RWPE1 (cell line): Measurements from ENCODE around the gene DRG2.

Experiments
- CTCF ChIA-PET: fragments of 350-600 bp; sonication (Branson Sonifier 250); formaldehyde crosslinking; extraction: SDS; loops from one replicate; lab custom pipeline; 2021; lab: Yijun Ruan, JAX
- POLR2A ChIA-PET: fragments of 400-600 bp; formaldehyde crosslinking; extraction: SDS; loops from one replicate; lab custom pipeline; 2020; ENCODE audit warnings: antibody characterized with exemption; ENCODE audit not compliant: low non-redundant PET; lab: Yijun Ruan, JAX
- DNase-seq: peaks from one replicate; pipeline ENCODE4 v3.0.0; 2012; ENCODE audit warnings: low spot score
- H3K27ac ChIP-seq: fragments of 450-650 bp; 2 replicates; pipeline ENCODE4 v1.5.1; 2017
- TF ChIP-seq, protein P1 (sequence below): fragments of 450-650 bp; conservative IDR thresholded peaks from 2 replicates; pipeline ENCODE4 v1.5.1; 2017; ENCODE audit warnings: low read depth, mild to moderate bottlenecking

Gene DRG2

DNA sequence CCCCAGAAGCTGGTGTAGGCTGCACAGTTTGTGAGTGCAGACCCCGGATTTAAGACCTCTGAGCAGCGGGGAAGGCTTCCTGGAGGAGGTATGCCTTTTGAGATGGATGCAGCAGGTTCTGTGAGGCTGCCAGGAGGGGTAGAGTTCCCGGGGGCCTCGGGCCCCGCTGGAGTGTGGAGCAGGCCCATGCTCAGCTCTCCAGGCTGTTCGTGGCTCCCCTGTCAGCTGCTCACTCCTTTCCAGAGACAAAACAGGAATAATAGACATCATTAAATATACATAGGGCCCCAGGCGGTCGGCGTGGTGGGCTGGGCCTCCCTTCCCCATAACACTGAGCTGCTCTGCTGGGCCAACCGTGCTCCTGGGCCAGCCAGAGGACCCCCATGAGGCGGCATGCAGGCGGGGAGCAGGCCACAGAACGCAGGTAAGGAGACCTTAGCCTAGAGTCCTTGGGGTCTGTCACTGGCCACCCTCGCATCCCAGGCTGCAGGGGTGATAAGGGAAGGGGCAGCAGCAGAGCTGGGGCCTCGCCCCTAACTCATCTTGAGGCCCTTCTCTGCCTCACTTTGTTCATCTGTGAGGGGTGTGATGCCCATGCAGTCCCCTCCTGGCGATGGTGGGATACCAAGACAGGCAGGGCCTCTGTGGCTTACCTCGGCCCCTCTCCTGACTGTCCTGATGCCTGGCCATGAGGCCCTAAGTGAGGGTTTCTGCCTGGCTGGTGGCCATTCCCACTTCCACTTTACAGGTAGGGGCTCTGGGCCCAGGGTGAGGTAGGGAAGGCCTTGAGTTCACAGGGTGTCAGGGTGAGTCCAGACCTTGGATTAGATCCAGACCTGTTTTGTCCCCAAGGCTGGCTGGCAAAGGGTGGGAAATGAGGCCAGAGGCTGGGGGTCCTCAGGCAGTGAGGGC is 20.9 kb downstream of the DRG2 start, which contains the start of gene MYO15A:
Gene MYO15A (plus strand): TSS at position 356 of the 912 bp plus-strand sequence. CDS start 10,045 bp downstream, outside the sequence.
- H3K27ac ChIP-seq = peak within 1 kb of the TSS; percentile 31
- ChIA-PET POLR2A (no interaction called here), CTCF (no interaction called here)
- DNase-seq = no peak
- TF ChIP-seq, protein P1, sequence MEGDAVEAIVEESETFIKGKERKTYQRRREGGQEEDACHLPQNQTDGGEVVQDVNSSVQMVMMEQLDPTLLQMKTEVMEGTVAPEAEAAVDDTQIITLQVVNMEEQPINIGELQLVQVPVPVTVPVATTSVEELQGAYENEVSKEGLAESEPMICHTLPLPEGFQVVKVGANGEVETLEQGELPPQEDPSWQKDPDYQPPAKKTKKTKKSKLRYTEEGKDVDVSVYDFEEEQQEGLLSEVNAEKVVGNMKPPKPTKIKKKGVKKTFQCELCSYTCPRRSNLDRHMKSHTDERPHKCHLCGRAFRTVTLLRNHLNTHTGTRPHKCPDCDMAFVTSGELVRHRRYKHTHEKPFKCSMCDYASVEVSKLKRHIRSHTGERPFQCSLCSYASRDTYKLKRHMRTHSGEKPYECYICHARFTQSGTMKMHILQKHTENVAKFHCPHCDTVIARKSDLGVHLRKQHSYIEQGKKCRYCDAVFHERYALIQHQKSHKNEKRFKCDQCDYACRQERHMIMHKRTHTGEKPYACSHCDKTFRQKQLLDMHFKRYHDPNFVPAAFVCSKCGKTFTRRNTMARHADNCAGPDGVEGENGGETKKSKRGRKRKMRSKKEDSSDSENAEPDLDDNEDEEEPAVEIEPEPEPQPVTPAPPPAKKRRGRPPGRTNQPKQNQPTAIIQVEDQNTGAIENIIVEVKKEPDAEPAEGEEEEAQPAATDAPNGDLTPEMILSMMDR = no peak

DNA sequence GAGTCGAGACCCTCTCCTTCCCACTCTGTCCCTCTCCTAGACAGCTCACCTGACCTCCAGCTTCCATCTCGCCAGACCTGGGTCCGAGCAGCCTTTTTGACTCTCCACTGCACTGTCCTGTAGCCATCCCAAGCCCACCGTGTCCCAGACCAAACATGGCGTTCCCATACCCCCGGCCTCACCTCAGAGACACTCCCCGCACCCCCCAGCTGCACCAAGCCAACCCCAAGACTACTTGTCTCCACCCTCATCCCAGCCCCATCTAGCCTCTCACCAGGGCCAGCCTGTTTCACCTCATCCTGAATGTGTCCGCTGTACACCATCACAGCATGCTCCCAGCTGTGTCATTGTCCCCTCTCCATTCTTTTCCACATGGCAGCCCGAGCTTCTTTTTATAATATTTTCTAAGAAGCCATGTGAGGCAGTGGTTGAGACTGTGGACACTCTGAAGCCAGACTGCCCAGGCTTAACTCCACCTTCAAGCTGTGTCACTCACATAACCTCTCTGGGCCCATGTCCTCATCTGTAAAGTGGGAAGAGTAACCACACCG is 22.3 kb downstream of the DRG2 start:
- ChIA-PET POLR2A (no interaction called here), CTCF (interaction anchor here (0.8 kb wide), 1 partner anchor 108 kb away, joined by 3 read pairs; no protein-coding TSS in a partner anchor)
- H3K27ac ChIP-seq = no peak overlapping the region
- TF ChIP-seq, protein P1 = no peak
- DNase-seq = no peak

DNA sequence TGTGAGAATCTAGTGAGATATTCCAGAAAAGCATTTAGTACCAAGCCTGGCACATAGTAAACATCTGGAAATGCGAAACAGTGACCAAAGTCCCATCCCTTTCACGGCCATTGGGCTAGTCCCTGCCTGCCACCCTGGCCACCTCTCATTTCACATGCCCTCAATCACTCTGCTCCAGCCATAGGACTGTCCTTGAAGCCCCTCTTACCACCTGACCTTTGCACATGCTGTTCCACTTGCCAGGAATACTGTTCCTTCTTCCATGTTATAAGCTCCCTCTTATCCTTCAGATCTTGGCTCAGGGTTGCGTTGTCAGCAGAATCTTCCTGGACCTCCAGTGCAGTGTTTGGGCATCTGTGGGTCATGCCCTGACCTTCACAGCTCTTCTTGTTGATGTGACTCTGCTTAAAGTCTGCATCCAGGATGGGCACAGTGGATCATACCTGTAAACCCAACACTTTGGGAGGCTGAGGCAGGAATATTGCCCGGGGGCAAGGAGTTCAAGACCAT is 22.9 kb downstream of the DRG2 start:
- TF ChIP-seq, protein P1 = no peak
- ChIA-PET CTCF (interaction anchor here (0.6 to 0.8 kb wide), 2 partner anchors 107 to 248 kb away, joined by 3 read pairs; no protein-coding TSS in a partner anchor), POLR2A (no interaction called here)
- no peak overlapping the region for H3K27ac ChIP-seq
- DNase-seq = no peak

DNA sequence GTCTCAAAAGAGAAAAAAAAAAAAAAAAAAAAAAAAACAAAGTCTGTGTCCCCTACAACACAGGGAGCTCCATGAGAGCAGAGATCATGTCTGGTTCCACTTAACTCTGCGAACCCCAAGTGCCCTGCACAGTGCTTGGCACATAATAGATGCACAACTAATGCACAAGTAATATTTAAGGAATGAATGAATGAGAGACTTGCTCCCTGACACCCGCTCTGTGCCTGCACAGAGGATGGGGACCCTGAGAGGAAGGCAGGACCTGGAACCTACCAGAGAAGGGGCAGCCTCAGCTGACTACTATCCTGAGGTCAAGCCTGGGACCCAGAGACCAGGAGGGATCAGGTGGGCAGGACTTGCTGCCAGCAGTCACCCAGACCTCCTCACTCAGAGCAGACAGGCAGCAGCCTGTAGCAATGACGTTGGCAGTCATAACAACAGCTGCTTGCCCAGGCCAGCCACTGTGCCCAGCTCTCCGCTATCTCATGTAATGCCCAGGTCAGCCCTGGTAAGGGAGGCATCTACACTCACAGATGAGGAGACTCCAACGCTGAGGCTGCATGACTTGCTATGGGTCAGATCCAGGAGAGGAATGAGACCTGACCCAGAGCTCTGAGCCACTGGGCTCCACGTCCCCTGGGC is 23.7 kb downstream of the DRG2 start:
- TF ChIP-seq, protein P1 = no peak
- CTCF ChIA-PET = interaction anchor here (0.7 kb wide), 1 partner anchor 600 kb away, joined by 3 read pairs; no protein-coding TSS in a partner anchor
- POLR2A ChIA-PET = no interaction called here

DNA sequence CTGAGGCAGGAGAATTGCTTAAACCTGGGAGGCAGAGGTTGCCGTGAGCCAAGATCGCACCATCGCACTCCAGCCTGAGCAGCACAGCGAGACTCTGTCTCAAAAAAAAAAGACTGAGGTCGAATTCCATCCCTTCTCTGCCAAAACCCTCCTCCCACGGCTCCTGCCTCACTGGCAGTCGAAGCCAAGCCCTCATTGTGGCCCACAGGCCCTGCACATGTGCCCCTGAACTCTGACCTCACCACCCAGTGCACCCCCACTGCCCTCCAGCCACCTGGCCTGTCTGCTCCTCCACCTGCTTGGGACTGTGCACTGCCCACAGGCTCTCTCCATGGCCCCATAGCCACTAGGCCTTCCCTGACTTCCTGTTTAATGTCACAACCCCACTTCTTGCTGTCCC is 27.8 kb downstream of the DRG2 start:
- no peak for DNase-seq
- TF ChIP-seq, protein P1 = no peak
- ChIA-PET CTCF (no interaction called here), POLR2A (no interaction called here)
- H3K27ac ChIP-seq = no peak overlapping the region

More for the DNA sequence above, 23.7 kb downstream of the DRG2 start:
- H3K27ac ChIP-seq = no peak overlapping the region
- DNase-seq = no peak

DNA sequence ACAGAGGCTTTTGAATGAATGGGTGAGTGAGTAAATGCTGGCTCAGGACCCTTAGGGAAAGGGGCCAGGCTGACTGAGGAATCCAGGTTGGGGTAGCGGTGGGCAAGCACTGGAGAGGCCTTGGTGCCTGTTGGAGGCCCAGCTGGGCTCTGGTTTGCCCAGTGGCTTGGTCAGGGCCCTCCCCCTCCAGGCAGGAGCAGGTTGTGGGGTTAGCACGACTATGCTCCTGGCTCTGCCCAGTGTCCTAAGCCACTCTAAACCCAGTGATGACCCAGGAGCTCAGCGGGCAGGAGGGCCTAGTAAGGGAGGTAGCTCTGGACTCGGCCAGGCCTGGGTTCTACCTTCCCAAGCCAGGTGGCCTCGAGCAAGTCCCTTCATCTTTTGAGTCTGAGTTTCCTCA is 28.3 kb downstream of the DRG2 start:
- CTCF ChIA-PET = no interaction called here
- DNase-seq = no peak
- TF ChIP-seq, protein P1 = no peak
- POLR2A ChIA-PET = no interaction called here
- H3K27ac ChIP-seq = no peak overlapping the region
